HepG2 (cell line): Measurements from ENCODE around the gene TCAIM. TPM values are rescaled to one million over a fixed set of nuclear protein-coding genes. Genes with fewer than 3 reads are reported as not detected.
A peak's percentile ranks its signal among the peaks of the same experiment; 100 is the strongest.

ENCODE experiments used
- ATAC-seq: fragments of 200-7000 bp; cut with Tn5 transposase; 3 replicates; pipeline ENCODE4 v1.9.1; 2020; ENCODE audit warnings: mild to moderate bottlenecking, moderate library complexity
- BruUV-seq: library from RNA; stranded (reverse); fragments of 400-500 nt; replicated peaks from 2 replicates; lab custom pipeline; 2021; lab: Mats Ljungman, UMichigan
- CTCF ChIA-PET: fragments of 300-600 bp; formaldehyde crosslinking; extraction: SDS; loops from one replicate; lab custom pipeline; 2021; ENCODE audit warnings: low total read pairs, inconsistent platforms, low intra/inter-chr PET ratio; lab: Yijun Ruan, JAX
- POLR2A ChIA-PET: fragments of 350-600 bp; sonication (Branson Sonifier 250); formaldehyde crosslinking; loops from one replicate; lab custom pipeline; 2020; ENCODE audit warnings: antibody characterized with exemption, inconsistent platforms; lab: Yijun Ruan, JAX
- DNase-seq: peaks from one replicate; pipeline ENCODE4 v3.0.0-alpha.2; 2015; ENCODE audit warnings: low spot score
- FAIRE-seq: peaks from 3 replicates; lab custom pipeline; 2011; peaks lifted over from hg19 to GRCh38; lab: Jason Lieb, UNC
- H2AFZ ChIP-seq: one replicate; pipeline ENCODE4 v1.6.1; 2011; ENCODE audit warnings: low read length, inconsistent platforms
- H3K27ac ChIP-seq: fragments of 300-600 bp; 3 replicates; pipeline ENCODE4 v1.8.0; 2011; ENCODE audit warnings: mixed run types, mild to moderate bottlenecking, mixed read lengths, low read length, inconsistent platforms; ENCODE audit not compliant: insufficient read depth; ENCODE audit errors: extremely low read length
- H3K27me3 ChIP-seq, 2 experiments: fragments of 200-600 bp in 1 of 2; 2 replicates in 1 of 2; 3 replicates in 1 of 2; pipeline versions ENCODE4 v1.6.0 to v1.8.0; 2011; ENCODE audit warnings: low read length in 2 of 2, mild to moderate bottlenecking in 2 of 2, moderate library complexity in 2 of 2, inconsistent platforms in 1 of 2; ENCODE audit not compliant: insufficient read depth in 2 of 2, control insufficient read depth in 1 of 2
- H3K36me3 ChIP-seq, 2 experiments: fragments of 200-600 bp in 1 of 2; replicated peaks in 1 of 2; 2 replicates in 1 of 2; 3 replicates in 1 of 2; pipeline versions ENCODE4 v1.5.1 to v1.8.0; 2011; ENCODE audit warnings: low read length in 2 of 2, inconsistent platforms in 1 of 2; ENCODE audit not compliant: insufficient read depth in 2 of 2, control insufficient read depth in 1 of 2
- H3K4me1 ChIP-seq: 2 replicates; pipeline ENCODE4 v1.5.1; 2012; ENCODE audit warnings: low read length, inconsistent platforms; ENCODE audit not compliant: insufficient read depth
- H3K4me2 ChIP-seq: 2 replicates; pipeline ENCODE4 v1.6.0; 2011; ENCODE audit warnings: low read depth, low read length, inconsistent platforms
- H3K4me3 ChIP-seq, 3 experiments: fragments of 200-600 bp in 1 of 3; sonication (generic), shearing (Covaris generic) in 1 of 3; replicated peaks in 1 of 3; 2 replicates each; pipeline ENCODE4 v1.5.1; 2011 to 2016; ENCODE audit warnings: low read length in 3 of 3, inconsistent platforms in 2 of 3, low read depth in 2 of 3, mild to moderate bottlenecking in 2 of 3, control low read depth in 1 of 3, mixed read lengths in 1 of 3; ENCODE audit not compliant: insufficient read depth in 1 of 3
- H3K79me2 ChIP-seq: one replicate; pipeline ENCODE4 v1.6.1; 2011; ENCODE audit warnings: low read length, inconsistent platforms; ENCODE audit not compliant: insufficient read depth
- H3K9ac ChIP-seq: 2 replicates; pipeline ENCODE4 v1.6.0; 2011; ENCODE audit warnings: mild to moderate bottlenecking, low read depth, low read length, inconsistent platforms; ENCODE audit not compliant: insufficient read depth
- H3K9me3 ChIP-seq: 2 replicates; pipeline ENCODE4 v1.5.1; 2012; ENCODE audit warnings: mild to moderate bottlenecking, low read length
- H4K20me1 ChIP-seq: 2 replicates; pipeline ENCODE4 v1.6.0; 2011; ENCODE audit warnings: inconsistent platforms, mild to moderate bottlenecking, low read length, moderate library complexity; ENCODE audit not compliant: insufficient read depth
- ATF4 ChIP-seq, 2 experiments: fragments of 450-650 bp in 1 of 2; sonication (generic) in 1 of 2; formaldehyde crosslinking; IDR thresholded peaks; 2 replicates each; pipeline versions ENCODE4 v1.5.0 to v1.8.0; 2020 to 2022; ENCODE audit warnings: mild to moderate bottlenecking in 1 of 2, missing genetic modification reagents in 1 of 2
- CENPBD1 ChIP-seq: sonication (generic); formaldehyde crosslinking; IDR thresholded peaks from 2 replicates; pipeline ENCODE4 v1.8.0; 2022; ENCODE audit warnings: missing genetic modification reagents, low read depth, mild to moderate bottlenecking, borderline replicate concordance
- FOXK1 ChIP-seq: sonication (generic); formaldehyde crosslinking; IDR thresholded peaks from 2 replicates; pipeline ENCODE4 v1.4.0; 2020; ENCODE audit warnings: low read depth, missing genetic modification reagents, borderline replicate concordance
- GPN1 ChIP-seq: sonication (generic); formaldehyde crosslinking; IDR thresholded peaks from 2 replicates; pipeline ENCODE4 v1.5.1; 2020; ENCODE audit warnings: missing genetic modification reagents, borderline replicate concordance
- KLF11 ChIP-seq: IDR thresholded peaks from 2 replicates; pipeline ENCODE4 v1.6.1; 2016; ENCODE audit warnings: missing compliant biosample characterization
- MNT ChIP-seq: fragments of 450-650 bp; IDR thresholded peaks from 2 replicates; pipeline ENCODE4 v1.6.1; 2016
- MXD1 ChIP-seq: sonication (generic); formaldehyde crosslinking; IDR thresholded peaks from 2 replicates; pipeline ENCODE4 v1.4.0; 2020; ENCODE audit warnings: mild to moderate bottlenecking, missing genetic modification reagents
- SMARCE1 ChIP-seq: fragments of 450-650 bp; IDR thresholded peaks from 2 replicates; pipeline ENCODE4 v1.6.1; 2017; ENCODE audit warnings: borderline replicate concordance
- ZBTB8A ChIP-seq: sonication (generic); formaldehyde crosslinking; IDR thresholded peaks from 2 replicates; pipeline ENCODE4 v1.4.0; 2020; ENCODE audit warnings: mild to moderate bottlenecking, low read depth, missing genetic modification reagents, borderline replicate concordance
- ZEB1 ChIP-seq: IDR thresholded peaks from 2 replicates; pipeline ENCODE4 v1.6.1; 2012; ENCODE audit warnings: mild to moderate bottlenecking, low read depth, inconsistent platforms; ENCODE audit not compliant: insufficient replicate concordance
- ZNF180 ChIP-seq: sonication (generic); formaldehyde crosslinking; IDR thresholded peaks from 2 replicates; pipeline ENCODE4 v1.4.0; 2020; ENCODE audit warnings: low read depth, missing genetic modification reagents, borderline replicate concordance
- ZNF30 ChIP-seq: sonication (generic); formaldehyde crosslinking; IDR thresholded peaks from 2 replicates; pipeline ENCODE4 v1.5.0; 2020; ENCODE audit warnings: mild to moderate bottlenecking, missing genetic modification reagents
- ZNF589 ChIP-seq: sonication (generic); formaldehyde crosslinking; conservative IDR thresholded peaks from 2 replicates; pipeline ENCODE4 v1.8.0; 2022; ENCODE audit warnings: mild to moderate bottlenecking, moderate library complexity, missing genetic modification reagents
- ZNF616 ChIP-seq: sonication (generic); formaldehyde crosslinking; IDR thresholded peaks from 2 replicates; pipeline ENCODE4 v1.5.0; 2020; ENCODE audit warnings: low read depth, mild to moderate bottlenecking, missing genetic modification reagents
- ZNF749 ChIP-seq: sonication (generic); formaldehyde crosslinking; IDR thresholded peaks from 2 replicates; pipeline ENCODE4 v1.8.0; 2022; ENCODE audit warnings: mild to moderate bottlenecking, missing genetic modification reagents, moderate library complexity, borderline replicate concordance
- ZNF766 ChIP-seq: sonication (generic); formaldehyde crosslinking; IDR thresholded peaks from 2 replicates; pipeline ENCODE4 v1.5.0; 2020; ENCODE audit warnings: missing genetic modification reagents, borderline replicate concordance
- WGBS: methylation state at CpG from one replicate; pipeline ENCODE4 v1.1.6; 2017; ENCODE audit warnings: low lambda C conversion rate; 5-methylcytosine and 5-hydroxymethylcytosine counted together
- in situ Hi-C: cut with HindIII; loops from 2 replicates; pipeline ENCODE4 v1.10.0; 2017; ENCODE audit warnings: low pct_unique_long_range_greater_than_20kb; ENCODE audit not compliant: extremely low pct_ligation_motif_present
- intact Hi-C: fragments of 100-400 bp; cut with micrococcal nuclease; formaldehyde crosslinking; loops from one replicate; pipeline ENCODE4 v1.10.0; 2022; ENCODE audit not compliant: unreplicated experiment
- polyA plus RNA-seq, 8 experiments: library from polyadenylated mRNA; depleted of rRNA in 3 of 8; stranded (reverse) in 7 of 8; unstranded in 1 of 8; fragments of >200 nt; fragmentation: Illumina TruSeq in 4 of 8; extraction: Trizol in 4 of 8; gene quantifications; 2 replicates each; pipeline versions ENCODE4 v1.2.1 to v1.2.3, GENCODE V29; 2011 to 2016; ENCODE audit warnings: low read depth in 4 of 8, missing spikeins in 1 of 8, mixed read lengths in 1 of 8; ENCODE audit not compliant: insufficient read depth in 1 of 8
- total RNA-seq, 5 experiments: library from RNA; depleted of rRNA; stranded (reverse); fragments of >200 nt; fragmentation: Illumina TruSeq; extraction: Trizol; gene quantifications; 2 replicates each; pipeline ENCODE4 v1.2.3, GENCODE V29; 2016; ENCODE audit warnings: low read depth in 1 of 5

The TCAIM gene
- total and polyA plus RNA-seq, 2 of the 13 experiments (the other 11 are each of a cell fraction or from before 2014, with no cell fraction given), result 16.9 to 22.6 TPM

GRCh38 chr3:44387404-44387803 lies 48.8 kb downstream of the TCAIM start:
- no peak overlapping the region for H2AFZ ChIP-seq
- H3K9ac ChIP-seq, result no peak overlapping the region
- no peak overlapping the region for H3K4me3 ChIP-seq
- CTCF ChIA-PET, result no interaction called here
- BruUV-seq, result no TSS peak
- H3K36me3 ChIP-seq, result no peaks in the 10 kb centered on the region
- no peaks in the 10 kb centered on the region for H3K79me2 ChIP-seq
- FAIRE-seq, result no peak
- TF ChIP-seq ZNF30 (CRISPR knock-in tag), result no peak
- peak; percentile 99 for TF ChIP-seq ZNF616 (CRISPR knock-in tag)
- TF ChIP-seq, all 625 proteins: peak for 1
- POLR2A ChIA-PET, result interaction anchor here (0.9 kb wide), 1 partner anchor 49 kb away, joined by 4 read pairs; the partner anchor contains the start of gene TCAIM
- Histone ChIP-seq H3K27ac (no peak overlapping the region), H3K27me3 (no peaks in the 10 kb centered on the region), H4K20me1 (no peaks in the 10 kb centered on the region), H3K4me1 (peaks cover 7% of the 10 kb centered on the region), H3K9me3 (no peaks in the 10 kb centered on the region; the same call in 1 of the 2 replicates), H3K4me2 (no peak overlapping the region)
- DNase-seq (no peak), ATAC-seq (no peak)
- in situ Hi-C loops (no loop called here), intact Hi-C loops (no loop called here)
- WGBS, result 98% methylated on average over 6 of the region's 7 CpGs

- FAIRE-seq, result no peak
- Histone ChIP-seq H2AFZ (no peak overlapping the region), H3K27me3 (no peaks in the 10 kb centered on the region), H3K27ac (no peak overlapping the region), H3K9ac (no peak overlapping the region), H3K4me1 (peaks cover 16% of the 10 kb centered on the region), H3K36me3 (peaks cover 0 to 1% of the 10 kb centered on the region in 2 experiments; a peak in 1 of 5 replicates), H3K4me2 (no peak overlapping the region), H3K9me3 (no peaks in the 10 kb centered on the region), H3K4me3 (no peak overlapping the region), H4K20me1 (no peaks in the 10 kb centered on the region), H3K79me2 (no peaks in the 10 kb centered on the region)
- in situ Hi-C loops (no loop called here), intact Hi-C loops (no loop called here)
- 95% methylated on average over 1 of the region's 1 CpG for WGBS
- POLR2A ChIA-PET, result no interaction called here
- no TSS peak for BruUV-seq
- no peak for DNase-seq
- CTCF ChIA-PET, result no interaction called here
- ATAC-seq, result no peak
- TF ChIP-seq GPN1 (CRISPR knock-in tag), result no peak
- no peak for TF ChIP-seq CENPBD1 (CRISPR knock-in tag)
- TF ChIP-seq KLF11 (CRISPR knock-in tag), result no peak
- TF ChIP-seq ZNF766 (CRISPR knock-in tag), result no peak
- no peak for TF ChIP-seq MXD1 (CRISPR knock-in tag)
- no peak for TF ChIP-seq ATF4 (CRISPR knock-in tag; IDR thresholded peaks at IDR 0.05)
- TF ChIP-seq ZEB1, result no peak
- no peak for TF ChIP-seq ZNF180 (CRISPR knock-in tag)
- no peak for TF ChIP-seq ZNF589 (CRISPR knock-in tag)
- no peak for TF ChIP-seq SMARCE1
- TF ChIP-seq FOXK1 (CRISPR knock-in tag), result no peak
- TF ChIP-seq ZNF749 (CRISPR knock-in tag), result no peak
- no peak for TF ChIP-seq ZBTB8A (CRISPR knock-in tag)
- no peak for TF ChIP-seq MNT
Measured at GRCh38 chr3:44392489-44392888, 53.9 kb downstream of the TCAIM start.
